GM18511 (cell line): Measurements from ENCODE around the gene ARID5B.
"Not testable (repeated sequence)": the region's sequence is repeated elsewhere in the genome, so short reads cannot be mapped to it uniquely, and the experiment has no call there.

Source experiments
- ATAC-seq: cut with Tn5 transposase; IDR thresholded peaks from one replicate; pipeline ENCODE4 v1.9.1; 2021; ENCODE audit warnings: mild to moderate bottlenecking, moderate library complexity; ENCODE audit not compliant: unreplicated experiment

ARID5B gene

DNA sequence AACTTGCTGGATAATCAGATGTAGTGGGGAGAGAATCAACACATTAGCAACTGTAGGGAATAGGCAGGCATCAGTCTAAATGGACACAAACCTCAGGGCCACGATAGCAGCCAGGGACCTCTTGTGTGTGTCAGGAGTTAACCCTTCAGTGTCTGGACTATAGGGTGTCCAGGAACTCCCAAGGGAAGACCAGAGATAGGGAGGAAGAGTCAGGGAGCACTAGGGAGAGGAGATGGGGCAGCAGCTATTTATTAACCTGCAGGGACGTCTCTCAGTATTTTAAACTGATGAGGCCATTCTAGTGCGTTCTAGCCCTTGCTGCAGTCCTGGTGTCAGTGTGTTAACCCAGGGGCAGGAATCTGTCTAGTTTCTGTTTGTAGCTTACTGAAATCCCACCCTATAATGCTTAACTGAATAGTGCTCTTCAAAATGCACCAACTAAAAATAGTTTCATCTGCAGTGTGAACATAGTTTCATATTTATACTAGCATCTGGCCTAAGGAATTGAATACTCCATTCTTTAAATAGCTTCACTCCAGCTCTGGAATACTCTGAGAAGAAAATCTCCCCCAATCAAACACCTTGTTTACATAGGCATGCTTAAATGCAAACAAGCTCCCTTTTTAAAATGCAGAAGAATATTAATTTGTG lies 62.7 kb downstream of the ARID5B start:
- peak; percentile 45 for ATAC-seq

GRCh38 chr10:61964949-61965702 lies 63.6 kb downstream of the ARID5B start:
- ATAC-seq: no peak

DNA sequence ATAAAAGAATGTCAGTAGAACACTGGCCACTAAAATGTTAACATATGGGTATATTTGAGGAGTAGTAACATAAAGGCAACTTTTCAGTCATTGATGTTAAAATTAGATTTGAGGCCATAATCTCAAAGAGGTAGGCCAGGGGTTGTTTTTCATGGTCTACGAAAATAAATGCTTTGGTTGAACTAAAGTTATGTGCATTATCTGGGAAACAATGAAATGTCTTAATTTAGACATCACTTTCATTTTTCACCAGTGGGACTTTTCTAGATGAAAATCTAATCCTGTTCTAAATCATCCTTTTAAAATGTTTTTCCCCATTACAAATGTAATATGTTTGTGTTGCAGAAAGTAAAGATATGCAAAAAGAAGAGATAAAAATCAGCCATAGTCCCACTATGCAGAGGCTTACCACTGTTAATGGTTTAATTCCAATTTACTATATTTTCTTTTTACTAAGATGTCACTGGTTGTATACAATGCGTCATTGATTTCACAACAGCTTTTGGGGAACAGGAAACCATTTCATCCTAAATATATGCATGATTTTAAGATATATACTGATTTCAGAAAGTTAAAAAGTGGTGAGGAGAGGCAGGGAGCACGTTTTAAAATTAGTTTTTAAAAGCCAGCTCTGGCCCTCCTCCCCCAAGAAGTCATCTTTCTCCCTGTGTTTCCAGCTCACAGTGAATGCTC lies 64.3 kb downstream of the ARID5B start:
- no peak for ATAC-seq

- no peak for ATAC-seq
These were observed 65.8 kb downstream of the ARID5B start for GRCh38 chr10:61967298-61967697.

GRCh38 chr10:61970182-61971002 lies 68.9 kb downstream of the ARID5B start:
- no peak for ATAC-seq

DNA sequence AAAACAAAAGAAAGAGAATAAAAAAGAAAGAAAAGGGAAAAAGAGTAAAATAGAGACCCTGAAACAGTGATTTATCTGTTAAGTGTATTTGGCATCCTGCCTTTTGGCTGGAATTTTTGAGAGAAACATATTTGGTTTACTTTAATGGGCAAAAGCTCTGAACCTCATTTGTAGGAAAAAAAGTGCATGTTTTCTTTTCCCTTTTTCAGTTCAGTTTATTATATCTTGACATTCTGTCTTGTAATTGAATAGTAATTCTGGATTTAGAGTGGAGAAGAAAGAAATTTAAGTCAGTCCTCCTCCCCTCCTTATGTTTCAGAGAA lies 69.5 kb downstream of the ARID5B start:
- no peak for ATAC-seq

GRCh38 chr10:61973169-61973568 lies 71.7 kb downstream of the ARID5B start:
- no peak for ATAC-seq

GRCh38 chr10:61973906-61974305 lies 72.4 kb downstream of the ARID5B start:
- no peak for ATAC-seq

DNA sequence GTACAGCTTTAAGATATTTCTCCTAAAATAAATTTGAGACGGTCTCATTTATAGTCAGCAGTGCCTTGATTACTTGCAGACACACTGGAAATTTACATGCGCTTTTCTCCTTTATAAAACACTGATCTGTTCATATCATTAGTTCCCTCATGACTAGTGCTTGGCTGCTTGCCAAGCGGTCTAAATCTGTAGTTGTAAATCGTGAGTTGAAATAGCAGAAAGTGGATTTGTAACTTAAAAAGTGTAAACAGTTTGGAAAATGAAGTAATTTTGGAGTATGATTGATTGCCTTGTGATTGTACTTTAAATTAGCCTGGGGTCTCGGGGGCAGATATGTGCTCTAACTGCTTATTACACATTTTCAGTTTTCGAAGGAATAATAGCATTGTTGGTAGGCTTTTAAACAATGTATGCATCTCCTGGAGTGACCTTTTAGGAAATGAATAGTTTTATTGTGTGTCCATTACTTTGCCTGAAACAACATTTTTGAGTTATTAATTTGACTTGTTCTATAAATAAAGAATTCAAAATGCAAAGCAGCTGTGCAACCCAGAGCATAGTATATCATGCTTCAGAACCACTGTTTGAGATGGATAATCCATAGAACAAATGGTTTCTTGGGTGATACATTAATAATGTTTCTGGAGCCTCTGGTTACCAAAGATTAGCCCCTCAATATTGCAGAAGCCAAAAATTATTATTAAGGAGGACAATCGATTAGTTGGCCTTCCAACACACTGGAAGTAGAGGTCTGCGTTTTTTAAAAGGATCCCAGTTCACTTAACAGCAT lies 73.3 kb downstream of the ARID5B start:
- ATAC-seq: peak; percentile 42

- peak; percentile 88 for ATAC-seq
These were observed 74.0 kb downstream of the ARID5B start for GRCh38 chr10:61975391-61975932.

DNA sequence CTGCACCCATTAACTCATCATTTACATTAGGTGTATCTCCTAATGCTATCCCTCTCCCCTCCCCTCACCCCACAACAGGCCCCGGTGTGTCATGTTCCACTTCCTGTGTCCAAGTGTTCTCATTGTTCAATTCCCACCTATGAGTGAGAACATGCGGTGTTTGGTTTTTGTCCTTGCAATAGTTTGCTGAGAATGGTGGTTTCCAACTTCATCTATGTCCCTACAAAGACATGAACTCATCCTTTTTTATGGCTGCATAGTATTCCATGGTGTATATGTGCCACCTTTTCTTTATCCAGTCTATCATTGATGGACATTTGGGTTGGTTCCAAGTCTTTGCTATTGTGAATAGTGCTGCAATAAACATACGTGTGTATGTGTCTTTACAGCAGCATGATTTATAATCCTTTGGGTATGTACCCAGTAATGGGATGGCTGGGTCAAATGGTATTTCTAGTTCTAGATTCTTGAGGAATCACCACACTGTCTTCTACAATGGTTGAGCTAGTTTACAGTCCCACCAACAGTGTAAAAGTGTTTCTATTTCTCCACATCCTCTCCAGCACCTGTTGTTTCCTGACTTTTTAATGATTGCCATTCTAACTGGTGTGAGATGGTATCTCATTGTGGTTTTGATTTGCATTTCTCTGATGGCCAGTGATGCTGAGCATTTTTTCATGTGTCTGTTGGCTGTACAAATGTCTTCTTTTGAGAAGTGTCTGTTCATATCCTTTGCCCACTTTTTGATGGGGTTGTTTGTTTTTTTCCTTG lies 75.6 kb downstream of the ARID5B start:
- ATAC-seq: not testable (repeated sequence)

DNA sequence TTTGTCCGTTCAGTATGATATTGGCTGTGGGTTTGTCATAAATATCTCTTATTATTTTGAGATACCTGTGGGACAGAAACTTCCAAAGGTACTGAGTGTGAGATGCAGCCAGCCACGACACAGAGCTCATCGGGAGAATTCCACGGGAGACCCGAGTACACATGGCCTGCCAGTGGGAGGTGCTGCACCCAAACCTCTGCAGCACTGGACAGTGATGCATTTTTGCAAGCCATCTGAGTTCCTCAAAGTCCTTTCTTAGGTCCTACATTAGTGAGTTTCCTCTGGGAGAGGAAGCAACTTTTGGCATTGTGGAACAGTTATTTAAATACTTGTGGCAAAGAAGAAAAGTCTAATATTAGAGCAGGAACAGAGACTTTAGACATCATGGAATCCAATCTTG lies 77.5 kb downstream of the ARID5B start:
- ATAC-seq: no peak

DNA sequence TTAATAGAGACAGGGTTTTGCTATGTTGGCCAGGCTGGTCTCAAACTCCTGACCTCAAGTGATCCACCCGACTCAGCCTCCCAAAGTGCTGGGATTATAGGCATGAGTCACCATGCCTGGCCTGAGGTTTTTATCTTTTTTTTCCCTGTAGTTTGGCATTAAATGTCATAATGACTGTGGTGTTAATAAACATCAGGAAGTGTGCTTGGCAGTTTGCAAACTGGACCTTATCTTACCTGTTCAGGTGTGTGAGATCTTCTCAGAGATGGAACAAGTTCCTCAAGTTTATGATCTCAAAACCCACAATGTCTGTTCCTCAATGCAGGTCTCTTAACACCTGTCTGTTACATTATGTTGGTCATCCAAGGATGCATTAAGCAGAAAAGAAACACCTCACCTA lies 80.0 kb downstream of the ARID5B start:
- no peak for ATAC-seq

DNA sequence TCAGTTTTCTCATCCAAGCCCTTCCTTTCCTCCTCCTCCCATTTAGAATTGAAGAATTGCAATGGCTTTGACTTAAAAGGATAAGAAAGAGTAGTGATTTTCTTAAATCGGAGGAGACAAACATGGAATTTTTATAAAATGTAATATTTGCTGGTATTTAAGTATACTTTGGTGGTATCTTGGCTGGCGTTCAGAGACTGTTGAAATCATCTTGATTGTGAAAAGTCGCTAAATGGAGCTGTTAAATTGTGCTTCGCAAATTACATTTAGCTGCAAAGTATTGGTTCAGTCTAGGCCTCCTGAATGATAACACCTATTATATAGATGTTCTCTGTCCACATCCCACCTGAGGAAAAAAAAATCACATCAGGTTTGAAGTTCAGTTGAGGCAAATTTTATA lies 81.8 kb downstream of the ARID5B start:
- no peak for ATAC-seq

GRCh38 chr10:61984803-61985418 lies 83.4 kb downstream of the ARID5B start:
- ATAC-seq: no peak

GRCh38 chr10:61985715-61986114 lies 84.2 kb downstream of the ARID5B start:
- no peak for ATAC-seq

DNA sequence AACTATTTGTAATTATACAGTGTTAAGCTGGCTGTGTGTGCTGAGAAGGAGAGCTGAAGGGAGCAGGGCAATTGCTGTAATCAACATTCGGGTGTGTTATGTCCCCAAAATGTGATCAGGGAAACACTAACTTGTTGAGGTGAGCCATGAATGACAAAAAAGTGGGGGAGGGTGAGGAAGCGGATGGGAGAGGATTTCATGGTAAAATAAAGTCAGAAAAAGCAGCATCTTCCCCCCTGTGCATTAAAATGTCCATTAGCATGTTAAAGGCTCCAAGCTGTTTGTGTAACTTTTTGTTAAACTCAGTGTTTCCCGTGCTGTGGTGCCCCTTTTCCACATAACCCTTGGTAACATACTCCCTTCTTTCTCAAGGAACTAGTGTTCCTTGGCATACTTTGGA lies 84.9 kb downstream of the ARID5B start:
- ATAC-seq: no peak

DNA sequence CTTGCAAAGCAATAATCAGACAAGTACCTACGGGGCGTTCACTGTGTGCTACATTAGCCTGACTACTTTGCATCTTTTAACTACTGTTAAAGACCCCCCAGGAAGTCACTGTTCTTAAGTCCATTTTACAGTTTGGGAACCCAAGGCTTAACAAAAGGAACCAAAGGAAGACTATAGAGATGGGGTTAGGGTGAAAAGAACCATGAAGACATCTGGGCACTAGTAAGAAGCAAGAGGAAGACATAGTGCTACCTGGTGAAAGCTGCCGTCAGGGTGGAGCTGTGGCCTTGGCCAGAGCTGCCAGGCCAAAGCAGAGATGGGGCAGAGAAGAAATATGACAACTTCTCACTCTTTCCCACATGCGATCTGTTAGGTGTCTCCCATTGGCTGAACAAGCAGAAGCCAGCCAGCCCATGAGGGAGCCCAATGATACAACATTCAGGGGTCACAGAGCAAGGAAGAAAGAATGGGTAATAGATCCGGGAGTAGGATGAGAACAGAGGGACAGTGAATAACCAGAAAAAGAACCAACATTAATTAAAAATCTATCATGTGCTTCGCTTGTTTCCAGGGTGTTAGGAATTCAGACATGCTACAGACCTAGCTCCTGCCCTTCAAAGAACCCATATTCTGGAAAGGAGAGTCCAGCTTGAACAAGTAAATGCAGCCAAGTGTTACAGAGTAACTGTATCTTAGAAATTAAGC lies 85.4 kb downstream of the ARID5B start:
- ATAC-seq: no peak
